GM23248 (cell line): ENCODE measurements around the gene SMPDL3B.

Experiments
- EZH2 ChIP-seq: fragments of 200-600 bp; sonication (generic); IDR thresholded peaks from 2 replicates; pipeline ENCODE4 v1.6.1; 2018; ENCODE audit warnings: antibody characterized with exemption, mild to moderate bottlenecking; ENCODE audit not compliant: insufficient read depth, poor library complexity, severe bottlenecking
- EZH2phosphoT487 ChIP-seq: fragments of 200-600 bp; sonication (generic); IDR thresholded peaks from 2 replicates; pipeline ENCODE4 v1.6.1; 2018; ENCODE audit warnings: antibody characterized with exemption, moderate library complexity, mild to moderate bottlenecking, low read depth; ENCODE audit not compliant: insufficient read depth

- TF ChIP-seq EZH2phosphoT487 (no peak), EZH2 (no peak)
Measured at GRCh38 chr1:27935721-27936120, 921 bp downstream of the SMPDL3B start.
